Heart left ventricle (tissue), 13 donors: ENCODE results near the gene MGAT5.

Experiments
- CTCF ChIP-seq, 12 donors: fragments of 200-600 bp; sonication (generic) in 4 of 12; IDR thresholded peaks; one replicate each; pipeline versions ENCODE4 v1.5.0 to v1.8.0; 2018 to 2022; ENCODE audit warnings: antibody characterized with exemption in 12 of 12, mild to moderate bottlenecking in 5 of 12
- POLR2A ChIP-seq, 2 donors: fragments of 450-650 bp; IDR thresholded peaks; one replicate each; pipeline ENCODE4 v1.6.1; 2017; ENCODE audit warnings: antibody characterized with exemption in 2 of 2, mild to moderate bottlenecking in 2 of 2, moderate library complexity in 2 of 2
- donor health status: ischemic (EF 13 %, LVEDD 7.1; RV severe dilation, severe dysfunction).
- donor health status: DM: no; HTN: yes; CAD: no.
- donor health status: DM: no; HTN: no; CAD: no.
- donor health status: ischemic (EF 25% LVEDD 6.9; RV normal size, moderate dysfunction).
- donor health status: ischemic (EF 25% LVEDD 5.7; RV mildly dilated, moderate dysfunction).
- donor health status: ischemic (EF 35%, LVEDD 5.7; RV mildly dilated, moderate dysfunction).
- donor health status: nonischemic (EF 11% LVEDD 7.7; RV severe dilation, severe dysfunction).
- donor health status: DM: yes; HTN: yes; CAD: no.
- donor health status: PGD.
- donor health status: ischemic (EF 29% LVEDD 5.4; RV normal size, mild dysfunction).
- donor health status: nonischemic (EF 23%, LVEDD 6.1; RV moderate dilation, normal function).

DNA sequence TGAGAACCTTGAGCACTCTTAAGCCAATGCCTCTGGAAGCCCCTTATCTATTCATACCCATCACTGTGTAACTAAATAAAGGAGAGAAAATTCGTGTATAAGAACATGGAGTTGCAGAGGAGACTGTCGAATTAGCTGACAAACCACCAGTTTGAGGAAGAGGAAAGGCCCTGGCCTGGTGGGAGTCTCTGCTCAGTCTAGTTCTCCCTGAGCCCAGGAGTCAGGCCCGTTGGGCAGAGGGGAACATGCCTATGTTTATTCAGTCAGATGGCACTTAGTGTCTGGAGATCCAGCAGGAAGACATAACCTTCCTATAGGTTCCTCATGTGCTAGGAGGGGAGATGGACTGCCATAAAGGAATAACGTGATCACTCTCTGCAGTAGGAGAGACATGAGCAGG, 60.3 kb downstream of the MGAT5 start:
- TF ChIP-seq CTCF (IDR thresholded peaks at IDR 0.05) (no peak), POLR2A (IDR thresholded peaks at IDR 0.05) (no peak)
